Measurements from ENCODE around the gene PLAA. TPM values are rescaled to one million over a fixed set of nuclear protein-coding genes. Genes with fewer than 3 reads are reported as not detected.
"Not testable (repeated sequence)": the region's sequence is repeated elsewhere in the genome, so short reads cannot be mapped to it uniquely, and the experiment has no call there.

The PLAA gene
- total RNA-seq, 1 donor from 2014 or later = 47.2 TPM

- DNase-seq (ENCODE audit: low read depth) = no peak
Observed at GRCh38 chr9:26935847-26936246, 11.2 kb downstream of the PLAA start.

GRCh38 chr9:26928902-26929495 is 18.0 kb downstream of the PLAA start:
- DNase-seq (ENCODE audit: low read depth) = no peak

GRCh38 chr9:26925609-26926008 is 21.4 kb downstream of the PLAA start:
- no peak for DNase-seq (ENCODE audit: low read depth)

DNA sequence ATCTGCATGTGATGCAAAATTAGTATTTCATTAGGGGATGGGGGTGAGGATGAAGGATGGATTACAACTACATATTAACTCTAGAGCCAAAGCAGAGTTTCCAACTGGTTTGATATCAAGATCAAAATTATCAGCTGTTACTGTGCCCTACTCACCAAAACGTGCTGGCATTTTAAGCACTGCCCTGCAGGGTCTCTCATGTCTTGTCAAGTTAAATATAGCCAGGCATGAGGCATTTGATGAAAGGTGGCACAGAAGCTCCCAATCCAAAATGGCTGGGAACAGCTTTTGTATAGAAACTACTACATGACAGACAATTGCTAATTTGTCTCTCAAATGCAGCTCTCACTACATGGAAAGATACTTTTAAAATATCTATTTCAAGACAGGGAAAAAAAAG is 27.3 kb downstream of the PLAA start:
- DNase-seq (ENCODE audit: low read depth) = peak; percentile 54

- DNase-seq (ENCODE audit: low read depth) = no peak
Observed at GRCh38 chr9:26913138-26913668, 33.8 kb downstream of the PLAA start.

GRCh38 chr9:26904671-26905070 is 42.4 kb downstream of the PLAA start:
- DNase-seq (ENCODE audit: low read depth) = peak; percentile 52

DNA sequence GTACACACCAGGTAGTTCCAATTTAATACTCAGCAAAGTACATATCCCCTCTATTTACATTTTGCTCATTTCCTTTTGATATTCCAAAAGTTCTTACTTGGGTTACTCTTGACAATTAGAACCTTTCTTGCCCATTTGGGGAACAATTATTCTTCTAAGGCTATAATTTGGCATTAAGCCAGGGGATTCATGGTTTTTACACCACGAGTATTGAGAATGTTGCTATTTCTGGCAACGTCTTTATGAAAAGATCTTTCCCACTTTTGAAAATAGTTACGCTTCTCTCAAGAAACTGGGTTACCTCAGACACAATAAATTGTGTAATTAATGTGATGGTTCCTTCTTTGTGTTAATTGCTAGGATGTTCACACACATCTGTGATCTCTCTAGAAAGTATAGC is 43.0 kb downstream of the PLAA start:
- DNase-seq (ENCODE audit: low read depth) = peak; percentile 27

DNA sequence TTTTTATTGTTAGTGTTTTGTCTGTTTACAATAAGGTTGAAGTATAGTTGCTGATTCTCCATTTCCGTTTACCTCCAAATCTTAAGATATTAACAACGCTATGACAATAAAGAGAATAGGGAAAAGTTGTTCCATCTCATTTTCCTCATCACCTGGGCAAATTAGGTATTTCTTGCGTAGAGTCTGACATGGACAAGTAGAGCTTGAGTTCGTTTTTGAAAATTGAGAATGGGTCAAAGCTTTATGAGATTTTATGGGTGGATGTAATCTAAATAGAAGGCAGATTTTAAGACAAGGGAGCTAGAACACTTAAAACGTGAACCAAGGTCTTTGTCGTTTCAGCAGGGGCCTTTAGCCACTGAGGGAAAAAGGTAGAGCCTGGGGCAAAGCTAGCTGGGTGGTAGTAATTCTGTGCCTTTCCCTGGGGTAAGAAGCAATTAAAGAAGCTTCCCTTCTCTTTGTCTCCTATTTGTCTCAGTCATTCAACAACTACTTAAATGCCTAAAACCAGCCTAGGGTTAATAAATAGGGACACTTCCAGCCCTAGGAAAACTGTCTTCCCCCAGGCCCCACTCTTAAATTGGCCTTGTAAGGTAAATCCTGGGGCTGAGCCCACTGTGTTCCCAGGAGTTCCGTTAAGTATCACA is 53.9 kb downstream of the PLAA start:
- DNase-seq (ENCODE audit: low read depth) = no peak

DNA sequence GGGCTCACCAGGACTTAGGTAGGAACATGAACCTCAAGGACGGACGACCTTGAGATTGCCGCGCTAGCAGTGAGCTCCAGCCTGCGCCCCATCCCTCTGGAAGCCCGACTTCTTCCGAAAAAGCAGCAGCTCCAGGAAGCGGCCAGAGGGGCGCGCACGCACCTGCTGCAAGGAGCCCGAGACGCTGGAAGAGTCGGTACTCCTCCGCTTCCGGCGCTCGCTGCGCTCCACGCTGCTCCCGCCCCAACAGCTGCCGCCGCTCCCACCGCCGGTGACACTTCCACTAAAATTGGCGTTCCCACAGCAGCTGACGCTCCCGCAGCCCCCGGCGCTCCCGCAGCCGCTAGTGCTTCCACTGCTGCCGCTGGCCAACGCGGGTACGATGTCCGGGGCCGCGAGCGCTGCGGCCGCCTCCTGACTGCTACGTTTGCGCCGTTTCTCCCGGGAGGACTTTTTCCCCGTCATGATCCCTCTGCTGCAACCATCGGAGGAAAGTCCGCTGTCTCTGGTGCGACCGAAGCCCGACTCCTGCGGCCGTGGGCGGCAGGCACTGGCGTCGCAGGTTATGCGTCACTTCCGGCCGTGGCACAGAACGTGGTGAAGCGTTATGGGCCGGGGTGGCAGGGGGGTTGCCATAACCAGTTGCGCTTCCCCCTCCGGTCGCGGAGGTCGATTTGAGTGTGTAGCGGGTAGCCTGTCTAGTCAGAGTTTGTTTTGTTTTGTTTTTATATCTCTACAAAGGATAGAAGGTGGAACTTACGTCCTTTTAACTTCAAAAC is 54.6 kb downstream of the PLAA start, which contains the start of gene CAAP1:
TSS of gene CAAP1 (minus strand) at position 552 of the 779 bp plus-strand sequence. CDS start at position 465, 87 bp downstream.
- DNase-seq (ENCODE audit: low read depth) = peak; percentile 96

DNA sequence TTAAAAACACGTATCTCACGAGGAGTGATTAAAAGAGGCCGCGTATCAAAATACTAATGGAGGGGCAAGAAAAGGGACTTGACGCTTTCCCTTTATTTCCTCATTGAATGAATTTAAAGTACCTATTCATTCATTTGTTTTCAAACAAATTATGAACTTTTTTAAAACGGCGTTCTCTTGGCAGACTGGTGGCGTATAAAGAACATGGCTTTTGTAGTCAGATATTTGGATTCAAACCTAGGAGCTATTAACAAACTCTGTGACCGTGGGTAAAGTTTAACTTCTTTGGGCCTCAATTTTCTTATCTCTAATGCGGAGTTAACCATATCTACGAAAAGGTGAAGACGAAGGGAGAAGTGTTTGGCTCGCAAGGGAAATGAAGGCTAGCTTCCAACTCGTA is 55.3 kb downstream of the PLAA start:
- no peak for DNase-seq (ENCODE audit: low read depth)

GRCh38 chr9:26888271-26888670 is 58.8 kb downstream of the PLAA start:
- DNase-seq (ENCODE audit: low read depth) = no peak

- DNase-seq (ENCODE audit: low read depth) = no peak
Observed at GRCh38 chr9:26882154-26882553, 64.9 kb downstream of the PLAA start.

DNA sequence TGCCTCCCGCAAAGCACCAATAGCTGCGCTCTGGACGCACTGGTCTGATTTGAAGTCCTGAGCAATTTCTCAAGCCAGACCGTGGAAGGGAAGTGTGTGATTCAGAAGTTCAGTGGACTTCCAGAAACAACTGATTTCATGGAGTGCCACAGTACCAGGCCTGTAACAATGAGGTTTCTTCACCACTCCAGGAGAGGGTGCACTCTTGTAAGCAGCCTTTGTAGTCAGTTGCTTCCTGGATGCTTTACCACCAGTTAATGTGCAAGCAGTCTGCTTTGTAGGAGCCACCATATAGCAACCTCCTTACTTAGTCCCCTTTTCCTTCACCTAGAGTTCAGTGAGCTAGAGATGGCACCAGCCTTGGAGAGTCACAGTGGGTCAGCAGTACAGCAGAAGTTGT is 66.8 kb downstream of the PLAA start:
- DNase-seq (ENCODE audit: low read depth) = no peak

DNA sequence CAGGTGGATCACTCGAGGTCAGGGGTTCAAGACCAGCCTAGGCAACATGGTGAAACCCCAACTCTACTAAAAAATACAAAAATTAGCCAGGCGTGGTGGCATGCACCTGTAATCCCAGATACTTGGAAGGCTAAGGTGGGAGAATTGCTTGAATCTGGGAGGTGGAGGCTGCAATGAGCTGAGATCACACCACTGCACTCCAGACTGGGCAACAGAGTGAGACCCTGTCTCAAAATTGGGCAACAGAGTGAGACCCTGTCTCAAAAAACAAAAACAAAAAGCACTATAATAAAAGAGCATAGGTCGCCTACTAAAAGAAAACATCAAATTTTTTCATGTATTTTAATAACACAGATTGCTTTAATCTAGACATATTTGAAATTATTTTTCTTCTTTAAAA is 71.9 kb downstream of the PLAA start:
- DNase-seq (ENCODE audit: low read depth) = not testable (repeated sequence)

GRCh38 chr9:26870292-26870691 is 76.8 kb downstream of the PLAA start:
- no peak for DNase-seq (ENCODE audit: low read depth)

GRCh38 chr9:26863074-26863473 is 84.0 kb downstream of the PLAA start:
- peak; percentile 22 for DNase-seq (ENCODE audit: low read depth)

GRCh38 chr9:26856413-26857032 is 90.5 kb downstream of the PLAA start:
- peak; percentile 61 for DNase-seq (ENCODE audit: low read depth)

Measured in myocyte (in vitro differentiated cells).